Activated T-helper 1 cell treated with Interleukin-2 at 50 U/mL for 16 hours (primary cell): ENCODE data around the gene LAMA3.
"Not testable (repeated sequence)": the region's sequence is repeated elsewhere in the genome, so short reads cannot be mapped to it uniquely, and the experiment has no call there.

ENCODE experiments used
- DNase-seq: peaks from one replicate; pipeline ENCODE4 v3.0.0-alpha.2; 2020; ENCODE audit warnings: low read depth

The LAMA3 gene

DNA sequence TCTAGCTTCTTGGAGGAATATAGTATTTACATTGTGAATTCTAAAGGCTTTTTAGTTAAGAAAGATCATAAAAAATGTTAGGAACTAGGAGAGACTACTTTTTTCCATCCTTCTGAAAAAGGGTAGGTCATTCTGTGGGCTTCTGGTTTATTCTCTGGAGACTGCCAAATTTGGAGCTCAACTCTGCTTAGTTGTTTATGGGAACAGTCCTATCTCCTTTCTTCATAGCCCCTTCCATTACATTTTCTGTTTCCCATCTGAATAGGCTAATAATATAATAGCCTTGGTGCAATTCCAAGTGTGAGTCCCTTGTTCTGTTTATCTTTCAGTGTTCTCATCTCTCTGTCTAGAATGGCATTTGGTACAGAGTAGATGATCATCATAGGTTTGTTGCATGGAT is 15.6 kb downstream of the LAMA3 start:
- DNase-seq: no peak

DNA sequence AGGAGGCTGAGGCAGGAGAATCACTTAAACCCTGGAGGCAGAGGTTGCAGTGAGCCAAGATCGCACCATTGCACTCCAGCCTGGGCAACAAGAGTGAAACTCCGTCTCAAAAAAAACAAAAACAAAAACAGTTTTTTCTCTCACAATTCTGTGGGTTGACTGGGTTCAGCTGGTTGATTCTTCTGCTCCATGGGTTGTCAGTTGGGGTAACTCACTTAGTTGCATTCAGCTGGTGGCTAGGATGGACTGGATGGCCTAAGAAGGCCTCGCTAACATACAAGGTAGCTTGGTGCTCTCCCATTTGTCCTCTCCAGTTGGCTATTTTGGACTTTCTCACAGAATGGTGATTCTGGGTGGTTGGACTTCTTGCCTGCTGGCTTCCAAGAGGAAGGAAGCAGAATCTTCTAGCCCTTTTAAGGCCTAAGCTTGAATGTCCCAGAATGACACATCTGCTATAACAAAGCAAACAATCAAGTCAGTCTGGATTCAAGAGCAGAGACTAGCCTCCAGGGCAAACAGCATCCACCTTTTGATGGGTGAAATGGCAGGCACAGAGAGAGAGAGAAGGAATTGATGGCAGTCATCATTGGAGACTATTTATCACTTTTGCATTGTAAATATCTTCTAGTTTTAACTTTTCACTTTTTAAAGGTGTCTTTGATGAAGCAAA is 17.9 kb downstream of the LAMA3 start:
- DNase-seq: no peak

DNA sequence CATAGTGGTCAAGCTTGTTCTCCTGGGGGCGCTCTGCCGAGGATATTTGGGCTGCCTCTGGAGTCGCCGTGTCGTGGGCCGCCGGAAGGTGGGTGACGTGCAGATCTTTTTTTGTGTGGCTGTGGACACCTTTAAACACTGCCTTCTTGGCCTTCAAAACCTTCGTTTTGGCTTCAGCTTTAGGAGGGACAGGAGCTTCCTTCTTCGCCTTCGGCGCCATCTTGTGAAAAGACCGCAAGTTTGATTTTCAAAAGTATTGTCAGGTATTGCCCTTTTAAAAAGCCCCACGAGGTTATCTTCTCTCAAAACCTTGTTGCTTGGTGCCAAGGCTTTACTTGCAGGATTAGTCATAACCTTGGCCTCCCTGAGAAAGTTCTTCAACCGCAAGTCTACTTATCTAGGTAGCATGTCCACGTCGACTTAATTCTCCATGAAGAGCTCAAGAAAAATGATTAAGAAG is 20.8 kb downstream of the LAMA3 start:
- DNase-seq: no peak

DNA sequence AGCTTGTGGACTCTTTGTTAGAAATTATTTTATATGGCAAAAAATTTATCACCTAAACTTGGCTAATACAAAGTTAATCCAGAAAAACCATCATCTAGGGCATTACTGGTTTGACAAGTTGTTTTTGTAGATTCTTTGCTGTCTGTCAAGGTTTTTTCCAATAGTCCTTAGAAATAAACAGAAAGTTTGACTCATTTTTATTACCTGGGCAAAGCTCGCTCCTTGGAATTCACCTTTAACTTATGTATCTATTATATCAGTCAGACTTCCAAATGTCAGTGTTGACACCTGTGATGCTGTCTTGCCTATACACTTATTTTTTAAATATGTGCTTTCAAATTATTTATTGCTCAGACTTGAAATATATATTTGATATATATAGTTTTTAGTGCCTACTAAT is 21.7 kb downstream of the LAMA3 start:
- no peak for DNase-seq

DNA sequence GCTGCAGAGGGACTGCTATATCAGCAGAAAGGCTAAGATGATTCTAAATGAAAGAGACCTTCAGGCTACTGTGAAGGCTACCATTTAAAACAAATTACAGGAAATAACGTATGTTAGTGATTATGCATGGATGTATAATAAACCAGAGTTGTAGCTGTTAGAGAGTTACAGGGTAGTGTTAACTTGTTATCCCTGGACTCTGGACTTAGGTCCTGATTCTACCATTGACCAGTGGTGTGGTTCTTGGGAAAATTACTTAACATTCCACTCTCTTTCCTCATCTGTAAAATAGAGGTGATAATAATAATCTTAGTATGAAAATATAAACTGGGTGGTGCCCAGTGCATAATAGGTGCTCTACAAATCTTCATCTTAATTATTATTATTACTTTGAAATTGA is 22.2 kb downstream of the LAMA3 start:
- no peak for DNase-seq

DNA sequence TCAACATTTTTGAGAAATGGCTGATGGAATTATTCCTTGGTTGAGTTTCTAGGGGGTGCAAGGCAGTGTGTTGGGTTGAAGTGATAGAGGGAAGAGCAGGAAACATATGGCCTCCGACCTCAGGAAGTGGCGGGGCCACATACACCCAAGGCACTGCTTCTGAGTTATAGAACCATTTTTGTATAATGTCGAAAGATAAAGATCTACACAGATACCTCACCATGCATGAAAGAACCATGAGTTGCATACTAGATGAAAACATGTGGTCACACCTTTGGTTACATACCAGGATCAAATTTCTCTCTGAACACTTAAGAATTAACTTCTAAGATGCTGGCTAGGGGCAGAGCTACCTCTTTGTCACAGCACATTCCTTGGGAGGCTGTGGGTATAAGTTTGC is 23.2 kb downstream of the LAMA3 start:
- no peak for DNase-seq

DNA sequence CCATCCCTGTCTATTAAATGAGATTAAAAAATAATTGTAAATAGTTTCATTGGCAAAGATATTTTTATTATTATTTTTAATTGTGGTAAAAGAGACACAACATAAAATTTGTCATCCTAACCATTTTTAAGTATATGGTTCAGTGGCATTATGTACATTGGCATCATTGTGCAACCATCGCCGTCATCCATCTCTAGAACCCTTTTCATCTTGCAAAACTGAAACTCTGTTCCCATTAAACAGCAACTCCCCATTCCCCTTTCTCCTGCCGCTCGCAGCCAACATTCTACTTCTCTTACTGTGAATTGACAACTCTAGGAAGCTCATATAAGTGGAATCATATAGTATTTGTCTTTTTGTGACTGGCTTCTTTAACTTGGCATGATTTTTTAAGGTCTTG is 25.3 kb downstream of the LAMA3 start:
- DNase-seq: no peak

DNA sequence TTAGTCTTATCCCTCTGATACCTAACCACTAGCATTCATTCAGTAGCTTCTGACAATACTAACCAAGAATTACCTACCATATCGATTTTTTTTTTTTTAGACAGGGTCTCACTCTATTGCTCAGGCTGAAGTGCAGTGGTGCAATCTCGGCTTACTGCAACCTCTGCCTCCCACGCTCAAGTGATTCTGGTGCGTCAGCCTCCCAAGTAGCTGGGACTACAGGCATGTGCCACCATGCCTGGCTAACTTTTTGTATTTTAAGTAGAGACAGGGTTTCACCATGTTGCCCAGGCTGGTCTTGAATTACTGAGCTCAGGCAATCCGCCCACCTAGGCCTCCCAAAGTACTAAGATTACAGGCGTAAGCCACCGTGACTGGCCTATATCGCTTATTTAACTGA is 26.8 kb downstream of the LAMA3 start:
- DNase-seq: not testable (repeated sequence)

DNA sequence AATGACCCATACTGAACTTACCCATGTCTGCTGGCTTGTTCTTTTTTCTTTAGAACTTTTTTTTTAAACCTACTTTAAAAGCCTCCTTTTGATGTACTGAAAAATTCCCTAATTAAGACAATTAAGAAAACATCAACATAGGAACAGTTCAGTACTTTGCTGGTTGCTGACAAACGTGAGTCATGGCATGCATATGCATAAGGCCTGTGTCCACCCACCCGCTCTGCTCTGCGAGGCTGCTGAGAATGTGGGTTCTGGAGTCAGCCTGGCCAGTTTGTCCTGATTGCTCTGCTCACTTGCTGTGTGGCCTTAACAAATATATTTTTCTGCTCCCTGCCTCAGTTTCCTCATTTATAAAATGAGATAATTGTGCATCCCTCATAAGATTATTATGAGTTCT is 27.3 kb downstream of the LAMA3 start:
- no peak for DNase-seq

DNA sequence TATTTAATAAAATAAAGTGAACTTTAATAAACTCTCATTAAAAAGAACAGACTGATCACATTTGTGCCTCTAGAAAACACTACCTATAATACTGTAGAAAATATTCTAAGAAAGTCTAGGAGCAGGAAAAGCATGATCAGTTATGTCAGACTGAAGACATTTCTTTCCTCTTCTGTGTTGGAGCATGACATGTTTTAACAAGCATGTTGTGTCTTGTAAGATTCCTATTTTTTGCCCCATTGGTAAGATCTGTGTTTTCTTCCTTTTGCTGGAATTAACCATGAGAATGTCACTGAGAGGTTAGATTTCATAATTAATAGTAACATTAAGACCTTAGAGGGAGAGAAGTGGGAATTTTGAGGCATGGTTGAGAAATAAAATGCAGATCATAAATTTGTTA is 27.7 kb downstream of the LAMA3 start:
- DNase-seq: no peak

DNA sequence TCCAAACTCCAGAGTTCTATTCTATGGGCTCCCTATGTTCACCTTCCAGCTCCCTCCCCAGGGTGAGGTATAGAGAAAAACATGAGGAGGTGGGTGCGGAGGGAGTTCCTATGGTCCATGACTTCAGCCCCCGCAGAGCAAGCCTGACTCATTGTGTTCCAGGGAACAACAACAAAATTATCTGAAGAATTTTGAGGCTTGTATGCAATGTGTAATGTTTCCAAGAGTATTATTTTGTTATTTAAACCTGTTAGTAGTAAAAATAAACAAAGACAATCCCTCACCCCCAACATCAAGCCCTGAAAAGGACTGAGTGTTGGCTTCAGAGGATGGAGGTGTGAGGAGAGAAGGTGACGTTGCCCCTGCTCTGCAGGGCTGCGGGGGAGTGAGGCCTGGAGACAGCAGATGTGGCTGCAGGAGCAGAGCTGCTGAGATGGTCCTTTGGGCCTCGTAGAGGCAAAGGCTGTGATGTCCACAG is 29.0 kb downstream of the LAMA3 start:
- DNase-seq: no peak

DNA sequence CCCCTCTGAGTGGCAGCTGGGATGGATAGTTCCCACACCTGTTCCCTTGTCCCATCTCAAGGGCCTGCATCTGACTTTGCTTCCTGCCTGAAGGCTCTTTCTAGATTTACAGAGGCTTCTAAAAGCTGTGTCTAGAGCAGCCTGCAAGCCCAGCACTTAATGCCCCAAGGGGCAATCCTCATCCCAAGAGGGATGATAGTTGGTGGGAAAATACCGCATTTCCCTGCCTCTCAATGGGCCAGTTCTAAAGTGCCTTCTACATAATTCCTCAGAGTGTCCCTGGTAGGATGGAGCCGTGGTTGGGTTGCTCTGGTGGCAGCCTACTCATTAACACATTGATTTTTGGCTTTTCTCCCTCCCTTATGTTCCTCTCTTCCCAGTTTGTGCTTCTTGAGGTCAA is 29.5 kb downstream of the LAMA3 start:
- DNase-seq: no peak

DNA sequence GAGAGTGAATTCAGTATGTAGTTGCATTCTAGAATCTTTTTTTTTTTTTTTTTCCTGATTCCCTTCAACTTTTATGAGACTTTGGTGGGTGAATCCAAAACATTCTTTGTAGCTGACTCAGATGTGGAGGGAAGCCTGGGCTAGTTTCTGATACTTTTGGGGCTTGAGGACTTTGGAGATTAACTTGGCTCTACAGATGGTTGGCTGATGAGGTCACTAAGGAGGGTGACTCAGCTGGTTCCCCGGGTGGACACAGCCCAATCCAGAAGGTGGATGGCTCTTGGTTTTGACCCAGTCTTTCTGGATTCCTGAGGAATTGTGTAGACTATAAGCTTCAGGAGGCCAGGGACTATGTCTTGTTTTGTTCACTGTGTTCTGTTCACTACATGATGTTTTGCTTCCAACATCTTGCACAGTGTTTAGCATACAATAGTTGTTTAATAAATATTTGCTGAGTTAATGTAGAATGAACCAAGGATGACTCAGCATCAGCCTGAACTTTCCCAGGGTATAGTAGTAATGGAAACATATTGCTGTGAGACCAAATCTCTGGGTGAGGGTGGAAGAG is 30.5 kb downstream of the LAMA3 start:
- no peak for DNase-seq

DNA sequence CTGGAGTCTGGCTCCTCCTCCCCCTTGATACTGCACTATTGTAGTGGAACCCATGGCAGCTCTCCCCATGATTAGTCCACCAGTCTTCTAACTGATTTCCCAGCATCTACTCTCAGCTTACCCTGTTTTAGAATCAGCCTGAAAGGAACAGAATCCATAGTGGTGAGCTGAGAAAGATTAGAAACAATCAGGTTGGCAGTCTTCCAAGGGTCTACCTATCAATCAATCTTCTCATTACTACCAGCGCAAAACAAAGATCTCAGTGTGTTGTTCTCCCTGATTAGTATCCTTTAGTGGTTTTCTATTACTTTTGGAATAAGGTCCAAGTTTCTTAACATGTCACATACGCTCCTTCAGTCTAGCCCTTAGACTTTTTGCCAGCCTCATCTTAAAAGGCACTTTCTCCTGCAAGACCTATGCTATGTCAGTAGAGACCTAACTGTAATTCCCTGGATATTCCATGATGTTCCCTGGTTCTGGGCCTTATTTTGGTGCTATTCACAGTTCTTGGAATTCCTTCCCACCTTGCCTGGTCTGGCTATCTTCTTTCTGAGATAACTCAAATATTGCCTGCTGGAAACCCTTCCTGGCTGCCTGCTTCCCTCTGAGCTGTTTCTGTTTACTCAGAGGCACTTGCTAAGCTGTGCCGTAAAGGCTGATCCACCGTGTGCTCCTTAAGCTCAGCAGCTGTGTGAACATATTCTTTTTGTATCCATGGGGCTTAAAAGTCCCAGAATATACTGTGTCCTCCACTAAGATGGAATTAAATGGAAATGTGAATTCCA is 32.6 kb downstream of the LAMA3 start:
- no peak for DNase-seq

DNA sequence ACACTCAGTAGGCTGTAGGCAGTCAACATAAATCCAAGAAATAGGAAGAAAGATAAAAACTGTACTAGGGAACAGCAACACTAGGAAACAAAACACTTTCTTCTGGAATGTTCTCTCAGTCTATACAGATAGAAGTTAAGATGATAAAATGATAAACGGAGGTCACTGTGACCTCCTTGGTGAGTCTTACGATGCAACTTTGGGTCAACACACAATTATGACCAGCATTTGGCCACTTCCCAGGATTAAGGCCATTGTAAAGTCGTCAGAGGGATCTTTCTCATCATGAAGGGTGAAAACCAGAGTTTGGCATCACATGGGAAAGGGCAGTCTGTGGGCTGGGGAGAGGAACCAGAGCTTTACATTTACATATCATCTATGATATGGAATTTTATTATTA is 33.4 kb downstream of the LAMA3 start:
- no peak for DNase-seq

DNA sequence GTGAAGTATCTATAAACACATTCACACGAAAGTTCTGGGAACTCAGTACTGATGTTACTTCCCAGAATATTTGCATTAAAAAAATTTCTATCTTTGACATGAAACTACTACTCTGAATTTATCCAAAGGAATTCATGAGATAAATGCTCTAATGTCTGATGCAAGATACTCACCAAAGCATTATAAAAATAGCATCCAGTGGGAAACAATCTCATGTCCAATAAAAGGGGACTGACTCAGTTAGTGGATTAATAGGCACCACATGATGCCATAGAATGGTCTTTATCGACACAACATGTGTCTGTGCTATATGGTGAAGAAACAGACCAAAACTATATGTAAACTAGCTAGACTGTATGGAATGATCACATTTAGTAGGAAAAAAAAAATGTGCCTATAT is 33.9 kb downstream of the LAMA3 start:
- no peak for DNase-seq

DNA sequence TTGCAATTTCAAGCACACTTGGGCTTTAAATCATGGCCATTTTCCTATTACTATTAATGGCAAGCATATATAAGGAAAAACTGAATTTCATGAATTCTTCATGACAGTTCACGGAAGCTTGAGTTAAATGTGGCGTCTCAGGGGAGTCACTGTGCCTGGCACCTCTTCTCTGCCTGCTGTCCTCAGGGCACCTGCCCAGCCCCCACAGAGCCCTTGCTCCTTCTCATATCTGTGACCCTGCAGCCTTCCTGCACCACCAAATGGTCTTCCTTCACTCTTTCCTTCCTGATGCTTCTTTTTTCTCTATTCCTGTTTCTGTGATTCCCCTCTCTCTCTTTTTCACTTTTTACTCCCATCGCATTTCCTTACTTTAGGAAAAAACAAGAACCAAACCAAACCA is 35.4 kb downstream of the LAMA3 start:
- no peak for DNase-seq

DNA sequence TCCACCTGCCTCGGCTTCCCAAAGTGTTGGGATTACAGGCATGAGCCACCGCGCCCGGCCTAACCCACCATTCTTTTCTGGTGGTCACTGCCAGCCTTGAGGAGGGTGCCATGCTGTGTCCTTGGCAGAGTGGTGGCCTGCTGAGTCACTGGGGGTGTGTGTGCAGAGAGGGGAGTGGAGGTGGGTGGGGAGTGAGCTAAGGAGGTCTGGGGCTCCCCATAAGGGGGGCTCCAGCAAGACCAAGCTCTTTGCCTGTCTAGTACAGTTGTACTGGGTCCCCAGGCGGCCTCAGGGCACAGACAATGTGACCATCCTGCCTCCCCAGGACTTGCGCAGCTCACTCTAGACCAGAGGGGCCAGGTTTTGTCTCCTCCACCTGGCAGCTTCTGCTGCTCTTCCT is 36.1 kb downstream of the LAMA3 start:
- no peak for DNase-seq

DNA sequence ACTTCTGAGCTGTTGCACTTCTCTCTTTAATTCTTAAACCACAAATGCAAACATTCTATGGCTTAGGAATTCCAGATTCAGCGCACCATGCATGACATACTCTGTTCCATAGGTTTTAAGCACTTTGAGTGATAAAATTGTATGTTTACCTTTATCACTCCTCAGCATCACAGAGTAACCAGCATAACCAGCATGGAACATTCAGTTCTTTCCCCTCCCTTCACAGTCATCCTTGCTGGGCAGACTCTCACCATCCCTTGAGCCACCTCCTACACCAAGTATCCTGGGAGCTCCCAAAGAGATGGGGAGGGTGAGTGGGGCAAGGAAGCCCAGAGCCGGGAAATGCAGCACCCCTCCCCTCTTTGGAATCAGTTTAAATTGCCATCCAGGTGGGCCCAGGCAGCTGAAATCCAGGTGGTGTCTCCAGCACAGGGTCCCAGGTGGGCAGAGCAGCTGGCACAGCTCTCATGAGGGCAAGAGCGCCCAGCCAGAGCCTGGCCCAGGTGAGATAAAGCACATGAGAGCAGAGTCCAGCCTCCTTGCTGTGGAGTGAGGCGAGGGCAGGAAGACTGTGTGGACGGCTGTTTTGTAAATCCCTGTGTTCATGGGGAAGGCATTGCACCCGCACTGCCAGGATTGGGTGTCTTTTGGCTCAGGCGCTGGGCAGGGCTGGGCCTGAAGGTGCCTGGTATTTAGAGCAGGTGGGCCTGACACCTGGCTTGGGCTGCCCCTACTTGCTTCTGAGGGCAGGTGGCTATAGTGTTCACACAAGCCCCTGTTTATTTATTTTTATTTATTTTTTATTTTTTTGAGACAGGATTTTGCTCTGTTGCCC is 36.8 kb downstream of the LAMA3 start:
- no peak for DNase-seq

DNA sequence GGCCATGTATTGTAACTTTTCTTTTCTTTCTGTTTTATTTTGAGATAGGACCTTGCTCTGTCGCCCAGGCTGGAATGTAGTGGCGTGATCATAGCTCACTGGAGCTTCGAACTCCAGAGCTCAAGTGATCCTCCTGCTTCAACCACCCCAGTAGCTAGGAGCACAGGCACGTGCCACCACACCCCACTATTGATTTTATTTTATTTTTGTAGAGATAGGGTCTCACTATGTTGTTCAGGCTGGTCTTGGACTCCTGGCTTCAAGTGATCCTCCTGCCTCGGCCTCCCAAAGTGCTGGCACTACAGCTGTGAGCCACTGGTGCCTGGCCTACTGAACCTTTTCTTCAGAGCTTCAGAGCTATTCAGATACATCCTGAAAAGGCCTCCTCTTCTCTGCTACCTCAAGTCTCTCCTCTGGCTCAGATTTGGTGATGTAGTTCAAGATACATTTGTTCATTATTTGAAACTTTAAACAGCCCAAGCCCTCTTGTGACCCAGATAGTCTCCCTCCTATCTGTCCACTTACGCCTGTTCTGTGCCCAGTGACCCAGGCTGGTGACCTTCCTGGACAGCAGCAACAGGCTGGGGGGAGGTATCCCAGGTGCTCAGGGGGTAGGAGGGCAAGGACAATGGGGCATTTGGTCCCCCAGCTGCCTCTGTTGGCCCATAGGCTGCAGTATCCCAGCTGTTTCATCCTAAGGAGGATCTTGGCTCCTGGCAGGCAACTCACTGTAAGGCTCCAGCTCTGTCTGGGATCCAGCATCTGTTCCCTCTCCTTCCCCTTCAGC is 38.6 kb downstream of the LAMA3 start:
- no peak for DNase-seq

DNA sequence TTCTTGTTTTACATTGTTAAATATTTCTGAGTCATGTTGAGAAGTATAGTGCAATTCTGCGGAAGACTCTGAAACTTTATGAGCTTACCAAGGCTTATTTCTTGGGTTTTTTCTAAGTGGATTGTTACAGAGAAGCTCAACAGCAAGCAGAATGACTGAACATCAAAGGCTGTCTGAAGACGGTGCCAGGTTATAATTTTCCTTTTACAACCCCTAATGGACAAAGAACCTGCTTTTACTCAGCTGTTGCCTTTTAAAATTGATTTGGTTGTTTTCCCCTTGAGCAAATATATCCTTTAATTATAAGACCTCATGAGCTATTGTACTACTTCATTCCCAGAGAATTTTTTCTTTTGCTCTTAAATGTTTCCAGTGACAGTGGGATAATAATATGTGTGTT is 41.6 kb downstream of the LAMA3 start:
- DNase-seq: no peak

DNA sequence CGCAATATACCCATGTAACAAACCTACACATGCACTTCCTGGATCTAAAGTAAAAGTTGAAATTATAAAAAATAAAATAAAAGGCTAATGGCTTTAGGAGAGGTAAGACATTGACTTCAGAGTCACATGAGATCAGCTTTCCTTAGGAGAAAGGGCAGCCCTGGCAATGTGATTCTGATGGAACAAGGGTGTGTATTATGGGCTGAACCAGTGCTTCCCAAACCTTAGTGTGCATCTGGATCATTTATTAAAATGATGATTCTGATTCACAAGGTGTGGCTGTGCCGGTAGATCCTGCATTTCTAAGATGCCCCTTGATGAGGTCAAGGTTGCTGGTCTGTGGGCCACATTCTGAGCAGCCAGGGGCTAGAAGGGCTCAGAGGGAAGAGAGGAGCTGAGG is 42.6 kb downstream of the LAMA3 start:
- no peak for DNase-seq
